ENCODE results near the gene WNT9A.

Gene WNT9A

DNA sequence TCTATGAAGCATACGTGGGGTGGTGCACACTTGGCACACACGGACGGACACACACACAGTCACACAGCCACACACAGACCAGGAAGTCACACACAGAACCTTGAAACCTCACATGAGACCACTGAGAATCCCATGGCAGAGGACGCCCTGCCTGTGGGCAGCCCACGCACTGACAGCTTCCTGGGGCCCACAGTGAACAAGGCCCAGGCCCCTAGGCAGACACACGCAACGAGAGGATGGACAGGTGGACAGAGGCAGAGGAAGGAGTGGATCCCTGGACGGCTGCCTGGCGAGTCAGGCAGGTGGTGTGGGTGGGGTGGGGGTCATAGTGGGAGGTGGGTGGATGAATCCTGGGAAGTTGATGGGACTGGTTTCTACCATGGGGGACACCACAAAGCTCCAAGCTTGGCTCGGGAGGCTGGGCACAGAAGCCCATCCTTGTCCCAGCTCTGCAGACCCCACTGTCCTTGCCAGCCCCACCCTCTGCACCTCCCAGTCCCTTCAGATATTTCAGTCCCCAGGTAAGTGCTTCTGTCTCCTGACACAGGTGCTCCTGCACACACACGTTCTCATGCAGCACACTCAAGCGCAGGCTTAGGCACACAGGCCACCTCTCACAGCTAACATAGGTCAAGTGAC, 49.1 kb downstream of the WNT9A start:
- no peak for DNase-seq (ENCODE audit: low read depth in 4 of 4, low spot score in 1 of 4)

DNA sequence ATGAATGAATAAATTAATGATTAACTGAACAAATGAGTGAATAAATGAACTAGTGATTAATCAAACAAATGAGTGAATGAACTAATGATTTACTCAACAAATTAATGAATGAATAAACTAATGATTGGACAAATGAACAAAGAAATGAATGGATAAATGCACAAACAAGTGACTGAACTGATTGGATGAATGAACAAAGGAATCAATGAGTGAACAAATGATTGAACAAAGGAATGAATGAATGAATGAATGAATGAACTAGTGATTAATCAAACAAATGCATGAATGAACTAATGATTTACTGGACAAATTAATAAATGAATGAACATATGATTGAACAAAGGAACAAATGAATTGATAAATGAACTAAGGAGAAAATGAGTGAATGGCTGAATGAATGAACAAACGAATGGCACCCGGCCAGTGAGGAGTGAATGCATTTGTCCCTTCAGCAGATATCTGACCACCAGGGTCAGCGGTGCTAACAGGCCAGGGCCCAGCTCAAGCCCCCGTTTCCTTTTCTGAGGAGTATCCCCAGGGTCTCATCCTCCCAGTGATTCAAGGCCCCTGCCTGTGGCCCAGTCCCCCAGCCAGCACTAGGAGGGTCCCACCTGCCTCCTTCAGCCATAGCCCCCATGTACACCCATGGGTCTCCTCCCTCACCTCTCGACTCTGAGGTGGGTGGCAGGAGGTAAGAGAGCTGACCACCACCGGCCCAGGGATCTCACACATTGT, 49.9 kb downstream of the WNT9A start:
- DNase-seq (ENCODE audit: low read depth in 4 of 4, low spot score in 1 of 4) = no peak

DNA sequence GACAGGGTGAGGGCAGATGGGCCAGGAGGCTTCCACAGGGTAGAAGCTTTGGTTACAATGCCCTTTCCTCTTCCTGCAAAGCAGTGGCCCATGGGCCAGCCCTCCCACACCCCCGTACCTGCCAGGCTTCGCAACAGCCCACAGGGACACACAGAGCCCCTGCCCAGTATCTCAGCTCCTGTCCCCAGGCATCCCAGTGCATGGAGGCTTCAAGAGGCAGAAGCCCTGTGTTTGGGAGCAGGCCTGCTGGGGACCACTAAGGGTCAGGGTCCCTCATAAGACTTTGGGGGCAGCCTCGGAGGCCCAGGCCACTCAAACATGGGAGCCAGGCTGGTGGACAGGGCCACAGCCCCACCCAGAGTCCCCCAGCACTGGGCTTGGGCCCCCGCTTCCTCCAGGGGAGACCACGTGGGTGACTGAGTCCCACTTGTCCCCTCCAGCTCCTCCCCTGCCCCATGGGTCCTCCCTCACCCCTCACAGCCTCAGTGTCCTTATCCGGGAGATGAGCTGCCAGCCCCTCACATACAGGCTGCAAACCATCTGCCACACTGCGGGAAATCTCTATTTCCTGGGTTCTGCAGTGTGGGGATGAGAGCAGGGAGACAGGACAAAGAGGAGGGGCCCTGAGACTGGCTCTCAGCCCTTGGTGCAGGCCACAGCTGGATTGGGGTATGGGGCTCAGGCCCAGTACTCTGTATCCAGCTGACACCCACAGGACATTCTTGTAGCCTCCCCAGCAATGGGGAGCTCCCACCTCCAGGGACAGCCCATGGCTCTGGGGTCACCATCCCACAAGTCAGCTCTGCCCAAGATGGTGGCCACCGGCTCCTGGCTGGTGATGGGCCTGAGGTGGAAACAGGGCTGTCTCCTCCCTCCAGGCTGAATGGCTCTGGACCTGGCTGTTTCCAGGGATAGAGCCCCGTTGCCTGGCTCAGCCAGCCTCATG, 50.7 kb downstream of the WNT9A start:
- DNase-seq (ENCODE audit: low read depth in 4 of 4, low spot score in 1 of 4) = no peak

DNA sequence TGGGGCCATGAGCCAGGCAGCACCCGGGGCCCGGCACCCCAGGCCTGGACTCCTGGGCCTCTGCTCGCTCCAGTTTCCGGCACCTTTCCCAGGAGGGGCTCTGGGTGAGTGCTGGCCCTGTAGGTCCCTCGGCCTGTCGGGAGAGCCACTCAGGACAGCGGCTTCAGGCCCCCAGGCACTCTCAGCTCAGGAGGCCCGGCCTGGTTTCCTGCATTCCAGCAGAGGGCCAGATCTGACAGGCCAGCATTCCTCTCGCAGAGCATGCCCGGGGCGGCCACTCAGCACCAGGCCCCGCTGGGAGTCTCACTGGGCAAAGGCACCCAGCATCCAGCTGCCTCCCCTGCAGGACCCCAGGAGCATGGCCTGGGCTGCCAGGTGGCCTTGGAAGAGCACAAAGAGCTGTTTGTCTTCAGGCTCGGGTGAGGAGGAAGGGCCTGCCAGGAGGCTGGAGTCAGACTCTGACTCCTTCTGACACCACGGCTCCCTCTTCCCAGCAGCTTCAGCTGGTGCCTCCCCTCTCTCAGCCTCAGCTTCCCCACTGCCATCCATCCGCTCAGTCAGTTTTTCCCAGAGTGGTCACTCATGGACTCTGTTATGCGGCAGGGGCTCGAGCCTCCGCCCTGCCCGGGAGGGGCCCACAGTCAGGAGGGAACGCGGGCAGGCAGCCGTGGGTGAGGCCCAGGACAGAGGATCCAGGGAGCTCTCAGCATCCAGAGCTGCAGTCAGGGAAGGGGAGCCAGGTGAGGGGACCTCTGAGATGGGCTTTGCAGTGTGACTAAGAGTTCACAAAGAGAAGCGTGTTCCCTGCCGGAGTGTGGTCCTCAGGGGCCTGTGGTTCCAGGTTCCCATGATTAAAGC, 51.7 kb downstream of the WNT9A start:
- DNase-seq (ENCODE audit: low read depth in 4 of 4, low spot score in 1 of 4) = no peak

DNA sequence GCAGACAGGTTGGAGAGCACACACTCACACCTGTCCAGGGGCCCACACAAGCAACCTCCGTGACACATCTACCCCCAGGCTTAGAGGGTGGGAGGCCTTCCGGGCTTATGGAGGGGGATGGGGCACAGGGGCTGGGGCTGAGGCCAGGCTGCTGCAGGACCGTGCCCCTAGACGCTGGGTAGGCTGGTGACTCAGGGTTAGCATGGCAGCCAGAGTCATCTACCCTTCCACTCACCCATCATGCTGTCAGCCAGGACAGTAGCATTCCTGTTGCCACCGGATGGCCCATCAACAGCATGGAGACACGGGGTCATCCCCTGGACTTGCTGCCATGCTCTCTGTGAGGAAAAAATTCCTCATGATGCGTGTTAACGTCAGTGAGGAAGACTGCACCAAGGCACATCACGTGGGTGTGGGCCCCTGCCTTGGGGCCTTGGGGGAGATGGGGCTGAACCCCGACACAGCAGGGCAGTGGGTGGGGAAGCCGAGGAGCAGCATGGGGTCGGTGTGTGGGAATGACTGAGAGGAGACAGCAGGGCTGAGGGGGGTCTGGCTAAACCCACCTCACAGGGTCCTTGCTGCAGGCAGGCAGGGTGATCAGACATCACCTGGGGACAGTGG, 52.8 kb downstream of the WNT9A start:
- DNase-seq (ENCODE audit: low read depth in 4 of 4, low spot score in 1 of 4) = no peak

DNA sequence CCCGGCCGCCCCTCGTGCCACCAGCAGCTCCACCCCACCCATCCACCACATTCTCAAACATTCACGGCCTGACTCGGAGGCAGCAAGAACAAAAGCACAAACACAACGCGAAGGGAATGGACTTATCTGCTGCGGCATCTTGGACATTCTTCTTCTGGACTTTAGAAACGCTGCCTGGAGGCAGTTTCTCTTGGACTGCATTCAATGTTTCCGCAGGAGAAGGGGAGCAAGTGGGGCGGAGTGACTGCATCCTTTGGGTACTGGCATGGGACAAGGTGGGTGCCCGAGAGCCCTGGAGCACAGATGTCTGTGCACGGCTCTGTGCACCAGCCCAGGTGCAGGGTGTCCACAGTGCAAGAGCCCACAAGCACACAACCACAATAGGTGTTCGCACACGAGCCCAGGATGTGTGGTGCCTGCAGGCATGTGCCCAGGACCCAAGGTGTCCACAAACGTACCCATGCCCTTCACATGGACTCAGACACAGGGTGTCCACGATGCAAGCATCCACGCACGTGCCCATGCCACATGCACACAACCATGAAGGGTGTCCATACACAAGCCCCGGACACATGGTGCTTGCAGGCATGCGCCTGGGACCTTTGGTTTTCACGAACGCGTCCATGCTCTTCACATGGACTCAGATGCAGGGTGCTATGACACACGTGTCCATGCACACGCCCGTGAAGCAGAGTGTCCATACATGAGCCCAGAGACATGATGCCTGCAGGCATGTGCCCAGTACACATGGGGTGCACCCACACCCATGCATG, 53.6 kb downstream of the WNT9A start:
- no peak for DNase-seq (ENCODE audit: low read depth in 4 of 4, low spot score in 1 of 4)

DNA sequence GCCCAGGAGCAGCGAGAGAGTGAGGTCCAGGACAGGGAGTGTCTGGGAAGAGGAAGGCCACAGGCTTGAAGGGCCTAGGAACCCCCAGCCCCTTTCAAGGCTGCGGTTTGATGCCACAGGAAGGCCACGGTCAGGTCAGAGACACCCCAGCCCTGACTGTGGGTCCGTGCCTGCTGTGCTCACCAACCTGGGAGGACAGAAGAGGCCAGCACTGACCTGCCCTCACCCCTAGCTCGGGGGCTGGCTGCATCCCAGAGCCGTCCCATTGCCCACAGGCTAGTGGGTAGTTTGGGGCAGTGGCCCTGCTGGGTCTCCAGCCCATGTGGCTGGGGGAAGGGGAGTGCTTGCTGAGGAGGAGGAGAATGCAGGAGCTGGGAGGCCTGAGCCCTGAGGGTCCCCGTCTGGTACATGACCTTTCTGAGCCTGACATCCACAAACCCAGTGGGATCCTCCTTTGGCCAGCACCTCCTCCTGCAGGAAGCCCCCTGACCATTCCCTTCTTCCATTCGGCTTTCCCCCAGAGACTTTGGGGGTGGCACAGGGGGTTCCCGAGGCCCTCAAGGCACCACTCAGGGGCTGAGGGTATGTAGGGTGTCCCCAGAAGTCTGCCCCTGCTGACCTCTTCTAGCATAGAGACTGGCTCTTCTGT, 54.3 kb downstream of the WNT9A start:
- no peak for DNase-seq (ENCODE audit: low read depth in 4 of 4, low spot score in 1 of 4)

DNA sequence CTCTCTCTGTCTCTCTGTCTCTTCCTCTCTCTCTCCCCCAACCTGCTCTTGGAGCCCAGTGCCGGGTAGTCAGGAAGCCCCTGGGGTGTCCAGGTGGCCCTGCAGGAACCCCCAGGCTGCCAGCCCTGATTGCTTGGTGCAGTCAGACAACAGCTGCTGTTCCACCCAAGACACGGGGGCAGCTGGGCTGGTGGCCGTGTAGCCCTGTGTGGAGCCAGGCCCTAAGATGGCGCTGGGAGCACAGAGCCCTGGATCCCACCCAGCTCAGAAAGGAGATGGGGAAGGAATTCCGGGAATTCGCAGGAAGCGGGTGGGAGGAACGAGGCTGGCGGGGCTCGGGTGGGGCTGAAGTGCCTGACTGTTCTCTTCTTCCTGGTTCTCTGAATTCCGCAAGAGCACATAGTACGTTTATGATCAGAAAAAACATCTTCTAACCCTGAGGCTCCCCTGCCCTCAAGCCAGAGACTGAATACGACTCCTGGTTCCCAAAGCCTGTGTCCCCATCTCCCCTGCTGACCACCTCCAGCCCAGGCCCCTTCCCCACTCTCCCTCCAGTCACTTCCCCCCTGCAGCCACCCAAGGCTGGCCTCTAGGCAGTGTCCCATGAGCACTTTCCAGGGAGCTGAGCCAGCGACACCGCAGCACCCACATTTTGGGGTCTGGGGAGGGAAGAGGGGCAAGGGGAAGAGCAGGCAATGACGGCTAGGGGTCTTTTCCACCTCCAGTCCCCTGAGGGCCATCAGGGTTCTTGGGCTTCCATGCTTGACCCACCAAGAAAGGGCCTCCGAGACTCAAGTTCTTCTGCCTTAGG, 55.0 kb downstream of the WNT9A start:
- DNase-seq (ENCODE audit: low read depth in 4 of 4, low spot score in 1 of 4) = no peak

DNA sequence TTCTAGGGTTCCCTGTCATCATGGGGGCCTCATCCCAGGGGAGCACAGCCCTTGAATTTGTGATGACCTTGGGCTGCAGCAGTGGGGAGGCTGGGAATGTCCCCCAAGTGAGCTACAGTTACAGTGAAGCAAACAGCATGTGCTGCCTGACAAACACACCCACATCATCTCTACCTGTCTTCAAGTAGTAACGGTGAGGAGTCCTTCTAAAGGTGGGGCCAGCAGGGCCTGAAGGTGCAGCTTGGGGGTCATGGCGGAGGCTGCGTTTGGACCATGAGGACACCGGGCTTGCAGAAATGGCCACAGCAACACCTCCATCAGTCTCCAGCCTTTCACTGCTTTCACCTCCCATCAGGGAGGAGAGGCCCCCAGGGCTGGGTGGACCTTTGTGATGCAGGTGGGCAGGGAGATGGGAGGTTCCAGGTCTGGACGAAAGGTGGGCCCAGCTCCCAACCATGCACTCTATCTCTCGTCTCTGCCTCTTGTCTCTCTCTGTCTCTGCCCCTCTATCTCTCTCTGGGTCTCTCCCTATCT, 55.7 kb downstream of the WNT9A start:
- DNase-seq (ENCODE audit: low read depth in 4 of 4, low spot score in 1 of 4) = no peak

DNA sequence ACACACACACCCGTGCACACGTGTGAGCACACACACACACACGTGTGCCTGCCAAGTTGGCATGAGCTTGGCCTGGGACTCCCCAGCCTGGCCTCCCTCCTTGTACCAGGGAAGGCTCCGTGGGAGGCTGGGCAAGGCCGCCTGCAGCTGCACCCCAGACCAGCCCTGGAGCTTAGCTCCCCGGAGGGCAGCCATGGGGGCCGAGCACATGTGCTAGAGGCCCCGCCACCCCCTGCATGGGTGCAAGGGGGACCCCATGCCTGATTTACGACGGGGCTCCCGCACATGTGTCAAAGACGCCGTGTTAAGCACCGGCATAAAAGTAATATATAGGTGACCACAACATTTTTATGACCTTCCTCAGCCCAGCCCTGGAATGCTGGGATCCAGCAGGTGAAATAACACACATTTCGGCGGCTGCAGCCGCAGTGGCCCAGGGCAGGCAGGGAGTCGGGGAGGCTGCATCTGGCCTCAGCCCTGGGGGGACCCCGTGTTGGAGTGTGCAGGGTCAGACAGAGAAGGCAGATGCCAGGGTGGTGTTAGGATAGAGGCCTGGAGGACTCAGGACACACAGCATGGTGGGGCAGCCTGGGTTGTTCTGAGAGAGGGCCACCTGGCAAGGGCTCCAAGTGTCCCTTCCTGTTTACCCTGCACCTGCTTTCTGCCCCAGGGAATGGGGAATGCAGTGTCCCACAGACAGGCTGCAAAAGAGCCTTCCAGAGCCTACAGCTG, 56.3 kb downstream of the WNT9A start:
- DNase-seq (ENCODE audit: low read depth in 4 of 4, low spot score in 1 of 4) = no peak

DNA sequence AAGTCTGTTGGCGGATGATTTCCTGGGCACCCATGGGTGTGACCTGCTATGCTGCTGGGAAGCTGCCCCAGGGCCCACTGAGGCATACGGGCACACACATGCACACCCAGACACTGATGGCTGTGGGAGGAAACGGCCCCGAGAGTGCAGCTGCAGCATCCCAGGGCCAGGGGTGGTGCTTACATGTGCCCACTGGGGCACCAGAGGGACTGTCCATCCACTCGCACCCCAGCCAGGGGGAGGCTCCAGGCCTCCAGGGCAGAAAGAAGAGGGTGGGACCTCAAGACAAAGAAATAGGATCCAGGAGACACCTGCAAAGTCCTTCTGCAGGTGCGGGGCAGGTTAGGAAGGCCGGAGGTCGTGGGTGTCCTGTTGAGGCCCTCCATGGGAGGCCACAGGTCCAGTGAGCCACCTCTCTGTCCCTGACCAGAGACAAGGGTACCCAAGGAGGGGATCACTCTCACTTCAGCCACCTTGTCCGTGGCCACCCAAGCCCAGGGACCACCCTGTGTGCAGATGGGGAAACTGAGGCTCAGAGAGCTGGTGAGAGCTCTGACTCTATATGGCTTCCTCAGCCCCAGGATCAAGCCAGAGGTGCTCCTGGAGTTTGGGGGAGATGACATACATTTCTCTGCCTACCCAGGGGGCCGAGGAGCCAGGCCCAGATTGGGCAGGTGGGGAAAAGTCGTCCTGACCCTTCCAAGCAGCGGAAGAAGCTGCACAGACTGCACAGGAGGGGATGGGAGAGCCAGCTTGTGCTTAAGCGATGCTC, 57.1 kb downstream of the WNT9A start:
- no peak for DNase-seq (ENCODE audit: low read depth in 4 of 4, low spot score in 1 of 4)

DNA sequence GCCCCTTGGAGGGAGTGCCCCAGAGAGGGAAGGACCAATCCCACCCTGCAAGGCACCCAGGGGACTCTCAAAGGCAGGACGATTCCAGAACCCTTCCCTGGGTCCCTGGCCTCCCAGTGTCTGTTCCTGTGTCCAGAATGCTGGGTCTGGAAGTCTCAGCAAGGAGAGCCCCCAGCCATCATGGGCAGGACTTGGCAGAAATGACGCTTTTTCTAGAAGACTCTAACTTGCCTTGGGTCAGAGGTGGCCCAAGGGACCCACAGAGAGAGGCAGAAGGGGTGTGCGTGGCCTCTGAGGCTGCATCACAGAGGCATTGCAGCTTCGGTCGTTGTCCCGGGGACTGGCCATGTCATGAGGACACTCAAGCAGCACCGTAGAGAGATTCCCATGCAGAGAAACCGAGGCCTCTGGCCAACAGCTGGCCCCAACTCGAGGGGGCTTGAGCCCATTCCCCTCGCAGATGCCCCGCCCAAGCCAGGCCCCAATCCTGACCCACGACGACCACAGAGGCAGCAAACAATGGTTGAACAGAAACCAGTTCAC, 57.8 kb downstream of the WNT9A start:
- DNase-seq (ENCODE audit: low read depth in 4 of 4, low spot score in 1 of 4) = no peak

DNA sequence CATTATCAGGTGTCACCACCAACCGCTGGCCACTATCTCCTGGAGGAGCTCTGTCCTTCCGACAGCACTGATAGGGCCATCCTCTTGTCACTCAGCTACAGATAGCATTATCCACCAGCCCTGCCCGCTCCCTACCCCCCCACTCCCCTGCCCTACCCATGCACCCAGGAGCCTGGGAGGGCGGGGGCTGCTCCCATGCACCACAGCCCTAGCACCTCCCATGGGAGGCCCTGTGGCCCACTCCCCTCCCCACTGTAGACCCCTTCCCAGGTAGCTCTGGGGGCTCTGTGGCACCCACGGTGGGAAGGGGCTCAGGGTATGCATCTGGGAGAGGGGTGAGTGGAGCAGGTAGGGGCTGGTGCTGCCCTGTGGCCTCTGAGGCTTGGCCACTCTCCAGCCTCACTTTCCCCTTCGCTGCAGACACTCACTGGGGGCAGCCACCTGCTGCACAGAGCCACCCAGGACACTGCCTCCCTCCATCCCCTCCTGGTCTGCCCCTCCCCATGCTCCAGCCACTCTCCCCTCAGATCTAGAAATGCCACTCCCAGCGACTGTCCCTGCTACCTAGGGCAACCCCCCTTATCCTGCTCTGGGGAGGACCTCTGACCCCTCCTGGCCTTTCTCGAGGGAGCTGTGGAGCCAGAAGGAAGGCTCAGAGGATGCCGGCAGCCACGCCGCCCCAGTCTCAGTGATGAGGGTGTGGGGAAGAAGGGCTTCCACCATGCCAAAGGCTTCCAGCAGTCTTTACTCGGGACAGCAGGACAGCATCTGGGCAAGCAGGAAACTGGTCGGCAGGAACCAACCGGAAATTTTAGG, 58.5 kb downstream of the WNT9A start:
- DNase-seq (ENCODE audit: low read depth in 4 of 4, low spot score in 1 of 4) = no peak

DNA sequence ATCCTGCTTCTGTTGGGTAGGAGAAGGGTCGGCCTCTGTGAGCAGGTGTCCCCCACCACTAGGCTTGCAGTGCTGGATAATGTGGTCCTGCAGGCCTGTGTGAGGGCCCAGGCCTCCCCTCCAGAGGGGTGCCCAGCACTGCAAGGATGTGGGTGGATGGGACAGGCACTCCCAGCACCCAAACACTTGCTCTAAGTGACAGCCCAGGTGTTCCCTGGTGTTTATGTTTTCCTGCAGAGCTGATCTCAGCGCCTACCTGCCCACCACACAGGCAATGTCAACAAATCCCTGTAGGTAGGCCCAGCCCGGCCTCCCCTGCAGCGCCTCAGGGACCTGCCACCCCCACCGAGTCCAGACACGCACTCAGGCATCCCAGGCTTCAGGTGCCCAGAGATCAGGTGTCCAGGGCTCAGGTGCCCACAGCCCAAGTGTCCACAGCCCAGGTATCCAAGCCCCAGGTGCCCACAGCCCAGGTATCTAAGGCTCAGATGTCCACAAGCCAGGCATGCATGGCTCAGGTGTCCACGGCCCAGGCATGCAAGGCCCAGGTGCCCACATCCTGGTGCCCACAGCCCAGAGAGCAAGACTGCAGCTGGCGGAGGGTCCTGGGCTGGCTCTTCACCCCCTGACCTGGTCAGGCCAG, 59.2 kb downstream of the WNT9A start:
- DNase-seq (ENCODE audit: low read depth in 4 of 4, low spot score in 1 of 4) = no peak
